Measurements from ENCODE around the gene CAPN5.

DNA sequence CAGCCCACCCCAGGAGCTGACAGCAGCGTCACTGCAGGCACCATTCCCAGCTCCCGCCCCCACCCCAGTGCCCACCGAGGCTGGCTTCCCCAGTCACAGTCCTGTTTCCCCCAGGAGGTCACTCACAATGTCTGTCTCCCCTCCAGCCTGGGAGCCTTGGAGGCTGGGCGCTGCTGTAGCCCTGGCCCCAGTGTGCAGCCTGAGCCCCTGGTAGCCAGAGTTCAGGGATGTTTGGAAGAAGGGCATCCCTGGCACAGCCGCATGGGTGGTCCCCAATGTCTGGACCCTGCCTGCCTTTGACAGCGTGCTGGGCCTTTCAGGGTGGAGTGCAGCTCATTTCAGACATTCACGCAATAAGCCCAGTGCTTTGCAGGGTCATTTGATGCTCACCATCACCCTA lies 4.3 kb downstream of the CAPN5 start:
- TF ChIP-seq, protein P1, sequence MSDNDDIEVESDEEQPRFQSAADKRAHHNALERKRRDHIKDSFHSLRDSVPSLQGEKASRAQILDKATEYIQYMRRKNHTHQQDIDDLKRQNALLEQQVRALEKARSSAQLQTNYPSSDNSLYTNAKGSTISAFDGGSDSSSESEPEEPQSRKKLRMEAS (IDR thresholded peaks at IDR 0.05; ENCODE audit: low read depth, low read length) = no peak
- TF ChIP-seq, protein P2, sequence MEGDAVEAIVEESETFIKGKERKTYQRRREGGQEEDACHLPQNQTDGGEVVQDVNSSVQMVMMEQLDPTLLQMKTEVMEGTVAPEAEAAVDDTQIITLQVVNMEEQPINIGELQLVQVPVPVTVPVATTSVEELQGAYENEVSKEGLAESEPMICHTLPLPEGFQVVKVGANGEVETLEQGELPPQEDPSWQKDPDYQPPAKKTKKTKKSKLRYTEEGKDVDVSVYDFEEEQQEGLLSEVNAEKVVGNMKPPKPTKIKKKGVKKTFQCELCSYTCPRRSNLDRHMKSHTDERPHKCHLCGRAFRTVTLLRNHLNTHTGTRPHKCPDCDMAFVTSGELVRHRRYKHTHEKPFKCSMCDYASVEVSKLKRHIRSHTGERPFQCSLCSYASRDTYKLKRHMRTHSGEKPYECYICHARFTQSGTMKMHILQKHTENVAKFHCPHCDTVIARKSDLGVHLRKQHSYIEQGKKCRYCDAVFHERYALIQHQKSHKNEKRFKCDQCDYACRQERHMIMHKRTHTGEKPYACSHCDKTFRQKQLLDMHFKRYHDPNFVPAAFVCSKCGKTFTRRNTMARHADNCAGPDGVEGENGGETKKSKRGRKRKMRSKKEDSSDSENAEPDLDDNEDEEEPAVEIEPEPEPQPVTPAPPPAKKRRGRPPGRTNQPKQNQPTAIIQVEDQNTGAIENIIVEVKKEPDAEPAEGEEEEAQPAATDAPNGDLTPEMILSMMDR (IDR thresholded peaks at IDR 0.05; ENCODE audit: low read depth, low read length) = no peak
- TF ChIP-seq POLR2A (IDR thresholded peaks at IDR 0.05; ENCODE audit: extremely low read depth, insufficient read length) (no peak), MYC (IDR thresholded peaks at IDR 0.05; ENCODE audit: low read depth, low read length) (no peak)

Data from NB4 (cell line).